Measurements from ENCODE around the gene SCRT2. TPM values are rescaled to one million over a fixed set of nuclear protein-coding genes. Genes with fewer than 3 reads are reported as not detected.
A peak's percentile ranks its signal among the peaks of the same experiment; 100 is the strongest.

Gene SCRT2
- total RNA-seq, 1 donor from 2014 or later, result not detected

DNA sequence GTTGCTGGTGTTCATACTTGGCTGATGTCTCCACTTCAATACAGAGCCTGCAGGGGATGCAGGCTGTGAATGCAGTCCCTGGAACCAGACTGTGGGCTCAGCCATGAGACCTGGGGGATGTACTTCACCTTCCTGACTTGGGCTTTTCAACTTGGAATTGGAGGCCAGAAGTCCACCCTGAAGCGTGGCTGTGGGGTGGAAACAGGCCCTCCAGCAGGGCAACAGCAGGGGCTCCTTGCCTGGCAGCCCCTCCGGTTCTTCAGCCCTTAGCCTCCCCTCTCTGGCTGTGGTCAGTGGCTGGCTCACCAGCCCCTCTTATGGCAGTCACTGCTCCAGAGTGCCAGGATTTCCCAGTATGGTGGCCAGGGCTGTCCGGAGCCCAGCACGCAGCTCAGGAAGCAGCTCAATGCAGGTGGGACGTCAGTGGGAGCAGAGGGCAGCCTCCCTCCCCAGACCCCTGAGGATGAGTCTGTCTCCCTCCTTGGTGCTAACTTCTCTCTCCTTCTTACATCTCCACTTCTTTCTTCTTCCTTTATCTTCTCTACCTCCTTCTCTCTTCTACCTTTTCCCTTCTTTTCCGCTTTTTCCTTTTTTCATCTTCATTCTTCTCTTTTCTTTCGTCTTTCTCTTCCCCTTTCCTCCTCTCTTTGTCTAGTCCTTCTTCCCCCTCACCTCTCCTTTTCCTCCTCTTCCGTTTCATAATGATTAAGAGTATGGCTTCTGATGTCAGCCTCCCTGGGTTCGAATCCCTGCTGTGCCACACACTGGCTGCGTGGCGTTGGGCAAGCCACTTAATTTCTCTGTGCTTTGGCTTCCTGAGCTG, 47.4 kb upstream of the SCRT2 start:
- Mint-ChIP-seq H3K9me3 (no peaks in the 10 kb centered on the region), H3K4me3 (no peak overlapping the region), H3K4me1 (peaks cover 8% of the 10 kb centered on the region), H3K27ac (no peak overlapping the region), H3K27me3 (ENCODE audit: insufficient read depth, low read depth) (peaks cover 34% of the 10 kb centered on the region), H3K36me3 (no peaks in the 10 kb centered on the region)
- no peak for DNase-seq (ENCODE audit: low spot score)
- Histone ChIP-seq H3K79me2 (ENCODE audit: low read depth) (no peaks in the 10 kb centered on the region), H3K9ac (no peak overlapping the region), H3K4me2 (no peak overlapping the region), H3K4me1 (peaks cover 5% of the 10 kb centered on the region), H4K20me1 (ENCODE audit: low read depth) (no peaks in the 10 kb centered on the region), H3K4me3 (no peak overlapping the region), H3F3A (ENCODE audit: low read depth) (peaks cover 5% of the 10 kb centered on the region), H3K9me3 (ENCODE audit: low read depth) (no peaks in the 10 kb centered on the region), H3K27ac (no peak overlapping the region), H3K36me3 (no peaks in the 10 kb centered on the region), H3K27me3 (peaks cover 35% of the 10 kb centered on the region), H2AFZ (replicated peaks) (no peak overlapping the region)
- TF ChIP-seq EZH2phosphoT487 (IDR thresholded peaks at IDR 0.05) (no peak), EZH2 (IDR thresholded peaks at IDR 0.05) (no peak), CTCF (IDR thresholded peaks at IDR 0.05) (no peak)

- Histone ChIP-seq H3K79me2 (ENCODE audit: low read depth) (no peaks in the 10 kb centered on the region), H4K20me1 (ENCODE audit: low read depth) (no peaks in the 10 kb centered on the region), H3K27me3 (peaks cover 23% of the 10 kb centered on the region), H3K27ac (no peak overlapping the region), H3K4me3 (no peak overlapping the region), H3K9me3 (ENCODE audit: low read depth) (no peaks in the 10 kb centered on the region), H3K9ac (no peak overlapping the region), H3K36me3 (no peaks in the 10 kb centered on the region), H3K4me2 (no peak overlapping the region), H3K4me1 (peaks cover 5% of the 10 kb centered on the region), H2AFZ (replicated peaks) (no peak overlapping the region), H3F3A (ENCODE audit: low read depth) (peaks cover 1% of the 10 kb centered on the region)
- DNase-seq (ENCODE audit: low spot score), result no peak
- peaks cover 32% of the 10 kb centered on the region for H3K27me3 Mint-ChIP-seq (ENCODE audit: insufficient read depth, low read depth)
- TF ChIP-seq CTCF (IDR thresholded peaks at IDR 0.05), result no peak
- no peak for TF ChIP-seq EZH2phosphoT487 (IDR thresholded peaks at IDR 0.05)
- no peak for TF ChIP-seq EZH2 (IDR thresholded peaks at IDR 0.05)
- peaks cover 8% of the 10 kb centered on the region for H3K4me1 Mint-ChIP-seq
- no peak overlapping the region for H3K27ac Mint-ChIP-seq
- H3K9me3 Mint-ChIP-seq, result no peaks in the 10 kb centered on the region
- no peak overlapping the region for H3K4me3 Mint-ChIP-seq
- no peaks in the 10 kb centered on the region for H3K36me3 Mint-ChIP-seq
These were observed 46.3 kb upstream of the SCRT2 start for GRCh38 chr20:721876-722275.

- no peak overlapping the region for H3K4me3 ChIP-seq
- peaks cover 8% of the 10 kb centered on the region for H3K4me1 Mint-ChIP-seq
- TF ChIP-seq EZH2 (IDR thresholded peaks at IDR 0.05) (no peak), CTCF (IDR thresholded peaks at IDR 0.05) (no peak), EZH2phosphoT487 (IDR thresholded peaks at IDR 0.05) (no peak)
- no peak for DNase-seq (ENCODE audit: low spot score)
- H3K27me3 ChIP-seq, result peaks cover 25% of the 10 kb centered on the region
- no peaks in the 10 kb centered on the region for H3K36me3 ChIP-seq
- H3K27ac Mint-ChIP-seq, result peak overlapping the region; percentile 16
- no peaks in the 10 kb centered on the region for H4K20me1 ChIP-seq (ENCODE audit: low read depth)
- no peak overlapping the region for H3K4me3 Mint-ChIP-seq
- H3F3A ChIP-seq (ENCODE audit: low read depth), result no peaks in the 10 kb centered on the region
- H3K27me3 Mint-ChIP-seq (ENCODE audit: insufficient read depth, low read depth), result peaks cover 24% of the 10 kb centered on the region
- H3K36me3 Mint-ChIP-seq, result no peaks in the 10 kb centered on the region
- H3K27ac ChIP-seq, result no peak overlapping the region
- peak overlapping the region; percentile 82 for H2AFZ ChIP-seq (replicated peaks)
- no peak overlapping the region for H3K9ac ChIP-seq
- peaks cover 5% of the 10 kb centered on the region for H3K4me1 ChIP-seq
- no peaks in the 10 kb centered on the region for H3K9me3 ChIP-seq (ENCODE audit: low read depth)
- no peak overlapping the region for H3K4me2 ChIP-seq
- H3K9me3 Mint-ChIP-seq, result no peaks in the 10 kb centered on the region
- no peaks in the 10 kb centered on the region for H3K79me2 ChIP-seq (ENCODE audit: low read depth)
These were observed 44.2 kb upstream of the SCRT2 start for GRCh38 chr20:719816-720215.

Measured in neural progenitor cell (in vitro differentiated cells).